HG03135 (cell line): ENCODE results near the gene SPDYC.
"Not testable (repeated sequence)": the region's sequence is repeated elsewhere in the genome, so short reads cannot be mapped to it uniquely, and the experiment has no call there.

Experiments used
- ATAC-seq: cut with Tn5 transposase; IDR thresholded peaks from one replicate; pipeline ENCODE4 v1.9.1; 2021; ENCODE audit warnings: mild to moderate bottlenecking, moderate library complexity; ENCODE audit not compliant: unreplicated experiment

SPDYC gene

GRCh38 chr11:65167656-65168055 lies 2.4 kb upstream of the SPDYC start:
- no peak for ATAC-seq

DNA sequence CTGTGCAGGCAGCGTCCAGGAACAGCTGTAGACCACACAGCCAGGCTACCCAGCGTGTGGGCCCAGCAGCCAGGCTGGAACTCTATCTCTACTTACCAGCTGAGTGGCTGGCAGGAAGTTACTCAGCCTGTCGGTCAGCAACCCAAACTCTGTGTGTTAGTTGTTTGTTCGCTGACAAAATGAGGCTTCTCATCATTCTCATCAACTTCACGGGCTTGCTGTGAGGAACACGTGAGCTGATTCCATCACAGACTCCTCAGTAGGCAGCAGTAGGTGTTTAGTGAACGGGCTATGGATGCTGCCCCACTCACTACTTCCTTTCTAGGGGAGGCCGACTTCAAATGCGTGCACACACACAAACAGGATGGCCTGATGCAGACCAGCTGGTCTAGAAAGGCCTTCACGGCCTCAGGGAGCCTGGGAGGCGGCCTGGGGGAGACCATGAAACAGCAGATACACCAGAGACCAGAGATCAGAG lies 830 bp upstream of the SPDYC start:
- ATAC-seq = no peak

DNA sequence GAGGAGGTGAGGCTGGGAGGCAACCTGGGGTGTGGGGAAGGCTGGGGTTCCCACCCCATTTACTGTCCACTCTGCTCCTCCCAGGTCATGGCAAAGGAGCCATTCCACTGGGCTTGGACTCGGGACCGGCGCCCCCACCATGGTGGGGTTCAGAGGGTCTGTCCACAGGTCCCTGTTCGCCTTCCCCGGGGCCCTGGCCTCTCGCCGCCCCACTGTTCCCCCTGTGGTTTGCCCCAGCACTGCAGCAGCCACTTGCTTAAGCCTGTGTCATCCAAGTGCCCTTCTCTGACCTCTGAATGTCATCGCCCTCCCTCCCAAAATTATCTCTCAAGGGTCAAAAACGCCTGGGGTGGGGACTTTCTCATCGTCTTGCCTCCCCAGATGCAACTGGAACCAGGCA lies 2.6 kb downstream of the SPDYC start:
- ATAC-seq = no peak

DNA sequence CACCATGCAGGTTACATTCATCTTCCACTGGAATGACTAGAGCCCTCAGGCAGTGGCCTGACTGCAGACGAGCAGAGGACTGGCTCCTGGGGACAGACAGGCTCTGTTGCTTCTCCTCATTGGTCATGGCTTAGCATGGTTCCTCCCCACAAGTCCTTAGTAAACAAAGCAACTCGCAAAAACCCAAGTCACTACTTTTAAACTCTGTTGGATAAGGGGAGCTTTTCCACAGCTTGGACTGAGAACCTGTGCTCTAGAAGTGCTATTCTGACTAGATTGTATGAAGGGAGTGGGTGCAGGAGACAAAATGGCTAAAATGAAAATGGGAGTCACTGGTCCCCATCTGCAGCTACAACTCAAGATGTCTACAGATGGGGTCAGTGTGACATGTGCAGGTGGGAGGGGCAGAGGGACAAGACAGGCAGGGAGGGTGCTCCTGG lies 4.6 kb downstream of the SPDYC start:
- not testable (repeated sequence) for ATAC-seq

DNA sequence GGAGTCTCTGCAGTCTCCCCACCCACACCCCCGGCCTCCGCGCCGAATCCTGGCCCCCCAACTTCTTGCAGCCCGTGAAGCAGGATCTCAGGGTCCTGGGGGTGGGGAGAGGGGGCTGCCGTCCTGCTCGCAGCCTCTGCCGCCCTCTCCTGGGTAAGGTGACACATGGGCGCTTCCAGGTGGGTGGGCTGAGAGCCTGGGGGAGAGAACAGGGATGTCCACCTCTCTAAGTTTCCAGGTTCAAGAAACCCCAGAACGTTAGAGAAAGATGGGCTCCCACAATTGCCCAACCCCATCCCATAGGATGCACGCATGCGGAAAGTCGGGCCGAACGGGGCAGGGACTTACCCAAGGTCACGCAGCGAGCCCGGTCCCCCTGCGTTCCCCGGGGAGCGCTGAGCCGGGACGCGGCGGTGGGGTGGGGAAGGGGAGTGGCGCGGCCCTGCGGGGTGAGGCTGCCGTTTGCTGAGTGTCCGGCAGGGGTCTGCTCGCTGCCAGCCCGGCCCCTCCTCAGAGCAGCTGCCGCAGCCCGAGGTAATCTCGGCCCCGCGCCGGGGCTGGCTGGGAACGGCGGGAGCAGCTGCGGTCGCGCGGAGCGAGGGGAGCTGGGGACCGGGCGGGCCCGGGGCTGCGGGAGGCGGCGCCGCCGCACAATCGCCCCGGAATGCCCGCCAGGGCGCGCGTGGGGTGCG lies 11.0 kb downstream of the SPDYC start:
- peak; percentile 68 for ATAC-seq

- peak; percentile 44 for ATAC-seq
Measured at GRCh38 chr11:65181569-65182257, 11.7 kb downstream of the SPDYC start, which contains the start of gene CAPN1. Gene CAPN1, plus strand, starts transcription at chr11:65181928. Its CDS starts 774 bp downstream, at chr11:65182702.

- peak; percentile 5 for ATAC-seq
Measured at GRCh38 chr11:65182258-65183170, 12.5 kb downstream of the SPDYC start.

DNA sequence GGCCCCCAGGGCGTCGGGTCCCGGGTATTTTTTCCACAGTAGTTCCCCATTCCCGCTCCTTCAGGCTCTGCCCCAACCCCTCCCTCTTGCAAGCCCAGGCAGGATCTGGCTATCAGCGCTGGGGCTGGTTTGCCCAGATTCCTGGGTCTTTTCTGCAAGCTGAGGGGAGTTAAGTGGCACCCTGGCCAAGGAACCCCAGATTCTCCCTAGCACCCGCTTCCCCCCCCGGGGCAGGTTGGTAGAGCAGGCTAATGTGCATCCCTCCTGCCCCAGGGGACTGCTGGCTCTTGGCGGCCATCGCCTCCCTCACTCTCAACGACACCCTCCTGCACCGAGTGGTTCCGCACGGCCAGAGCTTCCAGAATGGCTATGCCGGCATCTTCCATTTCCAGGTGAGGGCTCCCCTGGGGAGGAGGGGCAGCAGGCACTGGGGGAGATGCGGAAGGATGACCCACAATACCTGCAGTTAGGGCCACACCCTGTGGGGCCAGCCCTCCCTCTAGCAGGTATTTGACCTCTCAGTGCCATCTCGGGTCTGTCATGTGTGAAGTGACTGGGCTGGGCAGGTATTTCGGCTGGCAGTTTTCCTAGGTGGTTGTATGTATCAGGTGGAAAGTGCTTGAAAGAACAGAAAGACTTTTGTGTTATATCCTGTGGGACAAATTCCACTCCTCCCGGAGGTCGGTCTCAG lies 13.3 kb downstream of the SPDYC start:
- no peak for ATAC-seq

- no peak for ATAC-seq
Measured at GRCh38 chr11:65184146-65184545, 14.1 kb downstream of the SPDYC start.

DNA sequence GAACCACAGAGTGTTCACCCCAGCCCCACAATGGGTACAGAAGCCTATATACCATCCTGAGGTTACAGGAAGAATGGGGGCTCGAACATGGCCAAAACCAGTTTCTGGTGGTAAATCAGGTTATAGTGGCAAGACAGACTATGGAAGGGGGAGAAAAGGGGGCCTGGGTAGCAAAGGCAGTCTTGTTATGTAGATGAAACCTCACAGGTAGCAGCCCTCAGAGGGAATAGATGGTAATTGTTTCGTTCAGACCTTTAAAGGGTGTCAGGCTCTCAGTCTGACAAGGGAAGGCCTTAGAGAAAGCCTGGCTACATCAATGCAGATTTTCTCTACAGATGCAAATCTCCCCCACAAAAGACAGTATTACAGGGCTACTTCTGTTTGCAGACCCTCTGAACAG lies 15.1 kb downstream of the SPDYC start:
- no peak for ATAC-seq

DNA sequence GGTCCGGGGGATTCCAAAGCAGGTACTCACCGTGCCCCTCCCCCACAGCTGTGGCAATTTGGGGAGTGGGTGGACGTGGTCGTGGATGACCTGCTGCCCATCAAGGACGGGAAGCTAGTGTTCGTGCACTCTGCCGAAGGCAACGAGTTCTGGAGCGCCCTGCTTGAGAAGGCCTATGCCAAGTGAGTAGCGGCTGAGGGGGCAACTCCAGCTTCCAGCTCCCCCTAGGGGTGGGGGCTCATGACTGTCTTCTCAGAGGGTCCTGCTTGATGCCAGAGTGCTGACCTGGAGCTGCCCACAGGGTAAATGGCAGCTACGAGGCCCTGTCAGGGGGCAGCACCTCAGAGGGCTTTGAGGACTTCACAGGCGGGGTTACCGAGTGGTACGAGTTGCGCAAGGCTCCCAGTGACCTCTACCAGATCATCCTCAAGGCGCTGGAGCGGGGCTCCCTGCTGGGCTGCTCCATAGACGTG lies 15.9 kb downstream of the SPDYC start:
- no peak for ATAC-seq

DNA sequence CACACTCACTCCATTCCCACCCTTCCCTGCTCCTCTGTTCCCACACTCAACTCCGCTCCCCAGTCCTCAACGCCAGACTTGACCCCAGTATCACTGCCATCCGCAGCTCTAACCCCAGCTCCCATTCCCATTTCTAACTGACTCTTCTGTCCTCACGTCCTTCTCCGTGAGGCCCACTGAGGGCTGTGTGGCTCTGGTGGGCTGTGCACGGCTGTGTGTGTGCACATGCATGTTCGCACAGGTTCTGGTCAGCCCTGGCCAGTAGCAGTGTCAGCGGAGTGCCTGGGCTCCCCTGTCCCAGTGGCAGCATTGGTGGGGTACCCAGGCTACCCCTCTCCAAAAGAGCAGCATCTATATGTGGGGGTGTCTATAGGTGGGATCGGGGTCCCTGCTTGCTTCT lies 16.7 kb downstream of the SPDYC start:
- ATAC-seq = no peak

- ATAC-seq = no peak
Measured at GRCh38 chr11:65187146-65187675, 17.2 kb downstream of the SPDYC start.

GRCh38 chr11:65187971-65188461 lies 18.0 kb downstream of the SPDYC start:
- no peak for ATAC-seq

DNA sequence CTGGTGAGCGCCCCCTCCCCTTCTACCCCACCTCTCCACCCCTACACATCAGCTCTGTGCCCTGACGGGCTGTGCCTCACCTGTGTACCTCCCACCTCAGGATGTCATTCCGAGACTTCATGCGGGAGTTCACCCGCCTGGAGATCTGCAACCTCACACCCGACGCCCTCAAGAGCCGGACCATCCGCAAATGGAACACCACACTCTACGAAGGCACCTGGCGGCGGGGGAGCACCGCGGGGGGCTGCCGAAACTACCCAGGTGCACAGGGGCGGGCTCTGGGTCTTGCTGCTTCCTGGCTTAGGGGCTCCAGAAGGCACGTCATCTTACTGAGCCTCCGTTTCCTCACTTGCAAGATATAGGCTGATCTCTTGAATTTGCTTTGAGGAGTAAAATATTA lies 18.5 kb downstream of the SPDYC start:
- ATAC-seq = no peak

- no peak for ATAC-seq
Measured at GRCh38 chr11:65189191-65189590, 19.2 kb downstream of the SPDYC start.

- ATAC-seq = no peak
Measured at GRCh38 chr11:65194564-65194963, 24.5 kb downstream of the SPDYC start.

GRCh38 chr11:65204143-65204542 lies 34.1 kb downstream of the SPDYC start:
- no peak for ATAC-seq

GRCh38 chr11:65204646-65205601 lies 34.9 kb downstream of the SPDYC start:
- ATAC-seq = no peak
